HFFc6 (cell line): ENCODE measurements around the gene HOOK2. TPM values are rescaled to one million over a fixed set of nuclear protein-coding genes. Genes with fewer than 3 reads are reported as not detected.

ENCODE experiments used
- DNase-seq: peaks from one replicate; pipeline ENCODE4 v3.0.0-alpha.2; 2018
- H3K27ac Mint-ChIP-seq: 2 replicates; pipeline ENCODE4 v1.8.0; 2020; ENCODE audit warnings: mild to moderate bottlenecking, mixed read lengths
- H3K27me3 Mint-ChIP-seq: 2 replicates; pipeline ENCODE4 v1.8.0; 2021; ENCODE audit warnings: mild to moderate bottlenecking, moderate library complexity, mixed read lengths; ENCODE audit not compliant: insufficient read depth
- H3K36me3 Mint-ChIP-seq: 2 replicates; pipeline ENCODE4 v1.8.0; 2021; ENCODE audit warnings: low read depth, mixed read lengths
- H3K4me1 Mint-ChIP-seq: 2 replicates; pipeline ENCODE4 v1.8.0; 2020; ENCODE audit warnings: low read depth, mixed read lengths
- H3K4me3 Mint-ChIP-seq: 2 replicates; pipeline ENCODE4 v1.8.0; 2020; ENCODE audit warnings: mild to moderate bottlenecking, moderate library complexity, mixed read lengths
- H3K9me3 Mint-ChIP-seq: 2 replicates; pipeline ENCODE4 v1.8.0; 2020; ENCODE audit warnings: mild to moderate bottlenecking, mixed read lengths
- total RNA-seq, 6 experiments: library from RNA; stranded (reverse); fragmentation: NEBNext Ultra II Directional; extraction: Animal tissue kit (Norgen Biotek cat#: 25700); gene quantifications; 2 replicates in 1 of 6; 3 replicates in 5 of 6; pipeline ENCODE4 v1.2.3, GENCODE V29; 2021
- TF ChIP-seq, protein P1 (sequence below): fragments of 200-600 bp; sonication (generic); IDR thresholded peaks from 2 replicates; pipeline ENCODE4 v1.5.0; 2021; ENCODE audit warnings: antibody characterized with exemption, mild to moderate bottlenecking

Gene HOOK2
- total RNA-seq, 6 experiments from 2014 or later: 10.5 to 13.8 (median 11.5) TPM

DNA sequence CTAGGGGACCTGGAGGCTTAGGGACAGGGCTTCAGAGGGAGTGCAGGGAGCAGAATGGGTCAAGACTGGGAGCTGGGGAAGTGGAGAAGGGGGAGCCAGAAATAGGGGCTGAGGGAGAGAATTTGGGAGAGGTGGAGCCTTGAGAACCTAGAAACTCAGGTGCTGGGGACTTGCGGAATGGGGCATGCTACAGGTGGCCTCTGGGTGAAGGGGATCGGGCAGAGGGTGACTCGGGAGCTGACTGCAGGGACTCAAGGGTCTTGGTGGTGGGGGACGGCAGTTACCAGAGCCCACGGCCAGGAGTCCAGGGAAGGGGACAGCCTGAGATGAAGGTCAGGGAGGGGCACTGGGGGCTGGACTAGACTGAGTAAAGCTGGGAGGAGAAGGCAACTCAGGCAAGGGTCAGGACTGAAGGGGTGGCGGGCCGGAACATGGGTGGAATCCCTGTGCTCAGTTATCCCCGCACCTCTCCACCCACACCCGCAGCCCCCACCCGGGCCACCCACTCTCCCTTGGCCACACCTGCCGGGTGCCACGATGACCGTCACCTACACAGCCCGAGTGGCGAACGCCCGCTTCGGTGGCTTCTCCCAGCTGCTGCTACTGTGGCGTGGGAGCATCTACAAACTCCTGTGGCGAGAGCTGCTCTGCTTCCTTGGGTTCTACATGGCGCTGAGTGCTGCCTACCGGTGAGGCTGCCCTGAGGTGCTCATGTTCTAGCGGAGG lies 23.1 kb downstream of the HOOK2 start:
- H3K9me3 Mint-ChIP-seq: no peaks in the 10 kb centered on the region
- H3K36me3 Mint-ChIP-seq: peaks cover 12% of the 10 kb centered on the region
- H3K27ac Mint-ChIP-seq: no peak overlapping the region
- peaks cover 13% of the 10 kb centered on the region for H3K27me3 Mint-ChIP-seq
- no peak for DNase-seq
- no peak overlapping the region for H3K4me3 Mint-ChIP-seq
- TF ChIP-seq, protein P1, sequence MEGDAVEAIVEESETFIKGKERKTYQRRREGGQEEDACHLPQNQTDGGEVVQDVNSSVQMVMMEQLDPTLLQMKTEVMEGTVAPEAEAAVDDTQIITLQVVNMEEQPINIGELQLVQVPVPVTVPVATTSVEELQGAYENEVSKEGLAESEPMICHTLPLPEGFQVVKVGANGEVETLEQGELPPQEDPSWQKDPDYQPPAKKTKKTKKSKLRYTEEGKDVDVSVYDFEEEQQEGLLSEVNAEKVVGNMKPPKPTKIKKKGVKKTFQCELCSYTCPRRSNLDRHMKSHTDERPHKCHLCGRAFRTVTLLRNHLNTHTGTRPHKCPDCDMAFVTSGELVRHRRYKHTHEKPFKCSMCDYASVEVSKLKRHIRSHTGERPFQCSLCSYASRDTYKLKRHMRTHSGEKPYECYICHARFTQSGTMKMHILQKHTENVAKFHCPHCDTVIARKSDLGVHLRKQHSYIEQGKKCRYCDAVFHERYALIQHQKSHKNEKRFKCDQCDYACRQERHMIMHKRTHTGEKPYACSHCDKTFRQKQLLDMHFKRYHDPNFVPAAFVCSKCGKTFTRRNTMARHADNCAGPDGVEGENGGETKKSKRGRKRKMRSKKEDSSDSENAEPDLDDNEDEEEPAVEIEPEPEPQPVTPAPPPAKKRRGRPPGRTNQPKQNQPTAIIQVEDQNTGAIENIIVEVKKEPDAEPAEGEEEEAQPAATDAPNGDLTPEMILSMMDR: no peak
- 0 out of 2 replicates have a peak, but pooled peaks cover under 1% of the 10 kb centered on the region for H3K4me1 Mint-ChIP-seq

- peaks cover 13% of the 10 kb centered on the region for H3K27me3 Mint-ChIP-seq
- peaks cover 12% of the 10 kb centered on the region for H3K36me3 Mint-ChIP-seq
- H3K4me3 Mint-ChIP-seq: no peak within 1 kb of the TSS
- TF ChIP-seq, protein P1: no peak
- no peaks in the 10 kb centered on the region for H3K9me3 Mint-ChIP-seq
- no peak for DNase-seq
- no peak within 1 kb of the TSS for H3K27ac Mint-ChIP-seq
- H3K4me1 Mint-ChIP-seq: no peaks in the 10 kb centered on the region
Measured at GRCh38 chr19:12751635-12752034, 23.7 kb downstream of the HOOK2 start, which contains the start of gene BEST2. BEST2 (plus strand) TSS chr19:12751791; CDS start chr19:12752593, 802 bp downstream.

GRCh38 chr19:12750851-12751250 lies 24.5 kb downstream of the HOOK2 start:
- Mint-ChIP-seq H3K27me3 (peaks cover 11% of the 10 kb centered on the region), H3K36me3 (peaks cover 12% of the 10 kb centered on the region), H3K4me1 (no peaks in the 10 kb centered on the region), H3K4me3 (no peak overlapping the region), H3K27ac (no peak overlapping the region), H3K9me3 (no peaks in the 10 kb centered on the region)
- TF ChIP-seq, protein P1: no peak
- no peak for DNase-seq

GRCh38 chr19:12749938-12750521 lies 25.3 kb downstream of the HOOK2 start:
- H3K4me1 Mint-ChIP-seq: no peaks in the 10 kb centered on the region
- DNase-seq: peak; percentile 6
- TF ChIP-seq, protein P1: no peak
- H3K4me3 Mint-ChIP-seq: no peak overlapping the region
- no peaks in the 10 kb centered on the region for H3K9me3 Mint-ChIP-seq
- H3K27ac Mint-ChIP-seq: no peak overlapping the region
- peaks cover 17% of the 10 kb centered on the region for H3K36me3 Mint-ChIP-seq
- peaks cover 11% of the 10 kb centered on the region for H3K27me3 Mint-ChIP-seq

DNA sequence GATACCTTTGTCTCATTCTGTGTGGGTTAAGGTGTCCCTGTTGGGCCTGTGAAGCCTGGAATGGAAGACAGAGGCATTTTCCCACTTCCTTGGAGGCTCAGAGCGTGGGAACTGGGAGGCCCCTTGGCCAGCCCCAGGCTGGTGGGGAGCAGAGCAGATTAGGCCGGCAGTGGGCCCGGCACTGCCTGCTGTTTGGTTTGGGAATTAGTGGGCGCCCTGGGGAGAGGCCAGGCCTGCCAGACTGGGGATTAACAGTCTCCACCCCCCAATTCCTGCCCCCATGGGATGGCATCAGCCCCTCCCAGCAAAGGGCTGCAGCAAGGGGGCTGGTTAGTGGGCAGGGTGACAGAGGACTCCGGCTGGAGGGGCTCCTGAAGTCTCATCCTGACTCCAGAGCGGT lies 26.9 kb downstream of the HOOK2 start:
- Mint-ChIP-seq H3K4me1 (no peaks in the 10 kb centered on the region), H3K4me3 (no peak overlapping the region), H3K9me3 (no peaks in the 10 kb centered on the region), H3K27ac (no peak overlapping the region), H3K36me3 (peaks cover 24% of the 10 kb centered on the region), H3K27me3 (peaks cover 11% of the 10 kb centered on the region)
- DNase-seq: no peak
- TF ChIP-seq, protein P1: no peak
